Amniotic stem cell (primary cell): Measurements from ENCODE around the gene DUSP23.

Source experiments
- DNase-seq: peaks from one replicate; lab custom pipeline; 2025; lab: John Stamatoyannopoulos, UW

Gene DUSP23

DNA sequence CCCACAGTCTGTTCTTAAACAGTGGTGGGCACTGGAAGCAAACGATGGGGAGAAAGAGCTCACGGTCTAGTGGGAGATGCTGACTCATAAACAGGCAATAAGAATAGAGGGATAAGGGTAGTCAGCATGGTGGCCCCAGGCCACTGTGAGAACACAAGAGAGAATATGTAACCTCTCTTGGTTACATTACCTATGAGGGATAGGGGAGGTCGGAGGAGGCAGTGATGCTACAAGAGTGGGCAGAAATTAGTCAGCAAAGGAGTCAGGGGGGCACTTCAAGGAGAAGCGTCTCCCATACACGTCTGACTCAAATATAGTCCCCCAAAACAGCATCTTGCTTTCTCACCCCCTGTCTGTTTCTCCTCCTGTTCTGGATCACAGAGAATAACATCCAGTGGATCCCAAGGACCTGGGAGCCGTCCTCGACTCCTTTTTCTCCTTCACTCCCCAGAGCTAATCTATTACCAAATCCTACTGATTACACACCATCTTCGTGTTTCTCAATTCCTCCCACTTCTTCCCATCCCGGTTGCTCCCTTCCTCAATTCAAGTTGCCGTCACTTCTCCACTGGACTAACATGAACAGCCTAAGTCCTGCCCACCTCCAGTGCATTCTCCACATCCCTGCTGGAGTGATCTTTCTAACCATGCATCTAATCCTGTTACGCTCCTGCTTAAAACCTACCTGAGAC, 48.0 kb downstream of the DUSP23 start:
- DNase-seq = no peak

DNA sequence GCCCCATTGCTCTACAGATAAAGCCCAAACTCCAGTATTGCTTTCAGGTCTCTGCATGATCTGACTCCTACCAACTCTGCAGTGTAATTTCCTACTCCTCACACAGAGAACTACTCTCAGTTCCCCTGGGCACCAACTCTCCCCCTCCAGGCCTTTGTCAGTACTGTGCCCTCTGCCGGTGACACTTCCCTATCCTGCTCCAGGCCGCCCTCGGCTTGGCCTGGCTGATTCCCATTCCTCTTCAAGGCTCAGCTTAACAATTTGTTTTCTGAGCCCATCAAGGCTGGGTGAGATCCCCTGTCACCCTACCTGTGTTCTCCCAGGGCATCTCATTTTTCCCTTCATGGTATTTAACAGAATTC, 48.5 kb downstream of the DUSP23 start:
- DNase-seq = no peak

DNA sequence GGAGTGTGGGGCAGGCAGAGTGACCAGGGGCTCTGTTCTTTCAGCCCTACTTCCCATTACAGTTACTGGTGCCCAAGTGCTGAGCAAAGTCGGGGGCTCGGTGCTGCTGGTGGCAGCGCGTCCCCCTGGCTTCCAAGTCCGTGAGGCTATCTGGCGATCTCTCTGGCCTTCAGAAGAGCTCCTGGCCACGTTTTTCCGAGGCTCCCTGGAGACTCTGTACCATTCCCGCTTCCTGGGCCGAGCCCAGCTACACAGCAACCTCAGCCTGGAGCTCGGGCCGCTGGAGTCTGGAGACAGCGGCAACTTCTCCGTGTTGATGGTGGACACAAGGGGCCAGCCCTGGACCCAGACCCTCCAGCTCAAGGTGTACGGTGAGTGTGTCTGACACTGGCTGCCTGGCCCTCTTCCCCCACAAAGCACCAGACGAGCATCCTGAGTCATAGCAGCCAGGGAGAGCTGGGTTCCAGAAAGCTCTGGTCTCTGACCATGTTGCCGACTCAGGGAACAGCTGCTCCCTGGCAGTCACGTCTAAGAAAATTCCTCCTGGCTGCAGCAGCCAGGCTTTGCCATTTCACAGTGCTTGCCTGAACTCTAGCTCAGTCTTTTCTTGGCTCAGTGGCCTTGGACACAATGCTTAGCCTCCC, 49.2 kb downstream of the DUSP23 start:
- no peak for DNase-seq

DNA sequence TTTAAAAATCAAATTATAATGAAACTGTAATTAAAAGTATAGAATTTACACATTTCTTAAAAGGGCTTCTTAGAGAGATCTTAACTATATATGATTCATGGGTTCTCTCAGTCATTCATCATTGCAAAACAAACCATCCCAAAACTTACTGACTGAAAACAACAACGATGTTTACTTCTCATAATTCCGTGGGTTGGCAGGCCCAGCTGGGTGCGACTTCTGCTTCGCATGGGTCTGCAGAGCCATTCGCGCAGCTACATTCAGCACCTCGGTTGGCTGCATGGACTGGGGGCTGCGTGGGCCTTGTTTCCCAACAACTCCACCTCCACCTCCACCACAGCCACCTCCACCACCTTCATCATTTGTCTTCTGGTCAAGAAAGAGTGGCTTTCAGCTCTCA, 50.0 kb downstream of the DUSP23 start:
- no peak for DNase-seq

DNA sequence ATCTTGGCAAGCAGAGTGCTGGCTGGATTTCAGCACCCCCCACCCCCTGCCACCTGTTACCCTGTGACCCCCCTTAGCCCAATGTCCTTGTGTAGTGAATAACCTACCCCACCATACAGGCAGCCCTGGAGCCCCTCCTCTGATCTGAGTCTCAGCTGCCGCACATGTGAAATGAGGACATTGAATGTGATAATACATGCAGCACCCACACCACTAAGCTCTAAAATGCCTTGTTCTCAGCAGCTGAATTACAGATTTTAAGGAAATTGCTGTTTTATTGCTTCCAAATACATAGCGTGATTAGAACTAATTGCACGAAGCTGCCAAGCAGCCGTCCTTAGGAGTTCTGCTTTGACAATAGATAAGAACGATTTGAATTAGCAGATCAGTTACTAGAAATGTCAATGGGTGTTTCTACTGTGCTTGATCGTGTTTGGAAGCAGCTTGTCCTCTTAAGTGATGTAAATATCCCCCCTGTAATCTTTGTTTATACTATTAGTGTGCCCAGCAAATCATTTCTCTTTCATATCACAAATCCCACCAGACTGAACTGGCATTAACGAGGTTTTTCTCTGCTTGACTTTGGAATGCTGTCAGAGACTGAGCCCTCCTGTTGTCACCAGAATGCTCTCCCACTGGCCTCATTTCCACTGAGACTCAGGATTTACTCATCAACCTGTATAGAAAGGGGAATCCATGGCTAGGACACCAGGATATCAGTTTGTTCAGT, 50.8 kb downstream of the DUSP23 start:
- no peak for DNase-seq
